ENCODE results near the gene RNF126.

RNF126 gene

DNA sequence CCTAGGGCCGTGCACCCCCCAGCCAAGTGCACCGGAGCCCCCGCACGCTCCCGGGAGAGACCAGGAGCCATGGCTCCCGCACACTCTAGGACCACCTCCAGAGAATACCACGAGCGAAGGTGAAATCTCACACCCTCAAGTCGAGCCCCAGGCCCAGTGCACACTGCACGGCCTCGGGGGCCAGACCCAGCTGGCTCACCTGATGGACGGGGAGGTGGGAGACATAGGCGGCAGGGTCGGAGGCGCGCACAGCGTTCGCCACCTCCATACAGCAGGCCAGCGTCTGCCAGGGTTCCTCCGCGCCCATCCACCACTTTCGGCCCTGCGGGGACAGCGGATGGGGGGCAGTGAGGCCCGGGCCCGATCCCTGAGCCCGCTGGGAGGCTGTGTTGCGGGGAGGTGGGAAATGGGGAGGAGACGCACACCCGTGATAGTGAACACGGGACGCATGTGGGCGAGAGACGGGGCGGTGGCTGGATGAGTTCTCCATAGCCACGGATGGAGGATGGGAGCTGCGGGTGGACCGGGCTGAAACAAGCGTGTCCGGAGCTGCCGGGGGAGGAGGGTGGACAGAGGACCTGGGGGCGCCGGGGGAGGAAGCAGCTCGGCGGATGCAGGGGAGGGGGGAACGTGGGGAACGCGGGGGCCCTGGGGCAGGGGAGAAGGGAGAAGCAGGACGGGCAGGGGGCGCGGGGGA lies 42.7 kb downstream of the RNF126 start:
- no peak for DNase-seq (ENCODE audit: low read depth)
- no peak for TF ChIP-seq CTCF (IDR thresholded peaks at IDR 0.05; ENCODE audit: insufficient read depth, low read depth, low read length, missing control alignments)
- H3K4me3 ChIP-seq (ENCODE audit: low read depth, low read length), result no peak overlapping the region

DNA sequence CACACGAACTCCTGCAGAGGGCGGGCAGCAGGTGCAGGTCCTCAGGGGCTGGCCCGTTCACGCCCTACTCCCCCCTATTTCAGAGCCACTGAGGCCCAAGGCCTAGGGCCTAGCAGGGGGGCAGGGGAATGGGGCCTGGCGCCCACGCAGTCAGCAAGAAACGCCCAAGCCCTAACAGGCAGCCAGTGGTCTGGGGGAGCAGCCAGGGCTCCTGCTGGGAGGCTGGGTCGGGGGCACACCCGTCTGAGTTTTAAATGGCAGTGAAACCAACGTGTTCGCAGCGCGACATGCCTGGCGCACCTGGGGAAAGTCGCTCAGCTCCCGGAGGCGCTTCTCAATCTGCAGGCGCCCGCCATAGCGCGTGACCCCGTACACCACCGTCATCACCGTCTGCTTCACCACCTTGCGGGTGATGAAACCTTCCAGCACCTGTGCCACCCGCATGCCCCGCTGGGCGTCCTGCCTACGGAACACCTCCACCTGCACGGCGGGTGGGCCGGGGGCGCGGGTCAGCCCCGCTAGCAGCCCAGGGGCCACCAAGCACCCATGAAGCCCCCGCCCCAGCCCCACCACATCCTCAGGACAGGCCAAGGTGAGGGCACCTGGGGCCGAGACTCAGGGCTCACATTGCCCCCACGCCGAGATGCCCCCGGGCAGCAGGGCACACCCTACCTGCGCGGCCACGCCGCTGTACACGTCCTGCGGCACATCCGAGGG lies 43.6 kb downstream of the RNF126 start:
- TF ChIP-seq CTCF (IDR thresholded peaks at IDR 0.05; ENCODE audit: insufficient read depth, low read depth, low read length, missing control alignments), result no peak
- no peak for DNase-seq (ENCODE audit: low read depth)
- H3K4me3 ChIP-seq (ENCODE audit: low read depth, low read length), result no peak overlapping the region

GRCh38 chr19:618674-619285 lies 44.2 kb downstream of the RNF126 start:
- DNase-seq (ENCODE audit: low read depth), result no peak
- no peak for TF ChIP-seq CTCF (IDR thresholded peaks at IDR 0.05; ENCODE audit: insufficient read depth, low read depth, low read length, missing control alignments)
- no peak overlapping the region for H3K4me3 ChIP-seq (ENCODE audit: low read depth, low read length)

GRCh38 chr19:618247-618619 lies 44.8 kb downstream of the RNF126 start:
- no peak for DNase-seq (ENCODE audit: low read depth)
- no peak for TF ChIP-seq CTCF (IDR thresholded peaks at IDR 0.05; ENCODE audit: insufficient read depth, low read depth, low read length, missing control alignments)

GRCh38 chr19:617551-618246 lies 45.3 kb downstream of the RNF126 start:
- no peak for TF ChIP-seq CTCF (IDR thresholded peaks at IDR 0.05; ENCODE audit: insufficient read depth, low read depth, low read length, missing control alignments)
- H3K4me3 ChIP-seq (ENCODE audit: low read depth, low read length), result no peak overlapping the region
- DNase-seq (ENCODE audit: low read depth), result no peak

More at GRCh38 chr19:618247-618619, 44.8 kb downstream of the RNF126 start:
- H3K4me3 ChIP-seq (ENCODE audit: low read depth, low read length), result no peak overlapping the region

- no peak for TF ChIP-seq CTCF (IDR thresholded peaks at IDR 0.05; ENCODE audit: insufficient read depth, low read depth, low read length, missing control alignments)
- no peak overlapping the region for H3K4me3 ChIP-seq (ENCODE audit: low read depth, low read length)
- no peak for DNase-seq (ENCODE audit: low read depth)
These were observed 46.1 kb downstream of the RNF126 start for GRCh38 chr19:616747-617526.
